T-helper 1 cell treated with Interleukin-12 subunit alpha and Interleukin-12 subunit beta and Interleukin-4 antibody, amounts not matched to agents 30 μg/mL and 1 μg/mL, for 36 hours (primary cell): ENCODE results near the gene KLHL42.

Source experiments
- H3K27ac Mint-ChIP-seq: one replicate; pipeline ENCODE4 v1.8.0; 2021; ENCODE audit warnings: mild to moderate bottlenecking, mixed read lengths
- H3K27me3 Mint-ChIP-seq: one replicate; pipeline ENCODE4 v1.8.0; 2021; ENCODE audit warnings: low read depth, mixed read lengths
- H3K36me3 Mint-ChIP-seq: one replicate; pipeline ENCODE4 v1.8.0; 2021; ENCODE audit warnings: low read depth, mixed read lengths
- H3K4me1 Mint-ChIP-seq: one replicate; pipeline ENCODE4 v1.8.0; 2021; ENCODE audit warnings: low read depth, mixed read lengths
- H3K4me3 Mint-ChIP-seq: one replicate; pipeline ENCODE4 v1.8.0; 2021; ENCODE audit warnings: mild to moderate bottlenecking, moderate library complexity, mixed read lengths
- H3K9me3 Mint-ChIP-seq: one replicate; pipeline ENCODE4 v1.8.0; 2021; ENCODE audit warnings: mixed read lengths

The KLHL42 gene

DNA sequence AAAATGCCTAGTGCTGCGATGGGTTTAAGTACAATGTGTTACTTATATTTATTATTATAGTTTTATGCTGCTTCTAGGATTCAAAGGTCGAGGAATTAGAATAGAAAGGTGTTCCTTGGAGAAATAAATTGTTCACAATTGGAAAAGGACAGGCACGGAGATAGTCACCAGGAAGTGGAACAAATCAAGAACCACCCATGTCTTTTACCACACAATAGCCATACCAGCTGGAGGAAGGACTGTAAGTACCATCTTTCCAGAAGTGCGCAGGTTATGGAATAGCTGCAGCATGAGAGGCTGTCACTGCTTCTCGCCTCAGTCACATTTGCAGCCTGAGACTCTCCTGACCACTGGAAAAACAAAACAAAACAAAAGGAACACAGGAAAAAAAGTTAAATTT, 40.5 kb downstream of the KLHL42 start:
- H3K4me1 Mint-ChIP-seq = peaks cover 37% of the 10 kb centered on the region
- H3K9me3 Mint-ChIP-seq = no peaks in the 10 kb centered on the region
- H3K36me3 Mint-ChIP-seq = no peaks in the 10 kb centered on the region
- H3K4me3 Mint-ChIP-seq = no peak overlapping the region
- no peak overlapping the region for H3K27ac Mint-ChIP-seq
- H3K27me3 Mint-ChIP-seq = peaks cover 42% of the 10 kb centered on the region

DNA sequence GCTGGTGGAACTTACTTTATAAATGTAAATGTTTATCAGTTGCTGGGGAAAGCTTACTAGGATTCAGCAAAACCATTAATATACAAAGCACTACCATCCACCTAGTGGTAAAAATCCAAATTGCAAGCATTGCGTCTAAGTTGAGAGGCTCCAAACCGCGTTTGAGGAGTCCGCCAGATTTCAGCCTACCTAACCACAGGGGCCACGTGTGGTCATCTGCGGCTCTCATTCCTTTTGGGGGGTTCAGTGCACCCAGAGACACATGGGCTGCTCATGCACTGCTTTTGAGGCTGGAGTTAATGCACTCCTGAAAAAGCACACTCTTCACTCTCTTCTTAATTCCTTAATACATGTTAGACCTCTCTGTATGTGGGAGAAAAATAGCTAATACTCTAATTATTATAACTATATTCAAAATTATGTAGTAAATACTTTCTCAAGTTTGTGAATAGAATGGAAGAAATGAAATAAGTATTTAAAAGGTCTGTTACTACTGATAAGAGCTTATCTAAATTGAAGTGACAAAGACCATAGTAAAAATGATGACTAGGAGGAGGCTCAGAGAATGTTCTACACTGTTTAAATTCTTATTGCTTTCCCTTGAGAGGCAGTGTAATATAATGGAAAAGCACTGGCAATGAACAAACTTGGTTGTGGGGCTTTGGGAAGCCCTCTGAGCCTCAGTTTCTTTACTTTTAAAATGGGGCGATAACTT, 41.4 kb downstream of the KLHL42 start:
- Mint-ChIP-seq H3K36me3 (no peaks in the 10 kb centered on the region), H3K27ac (no peak overlapping the region), H3K4me3 (no peak overlapping the region), H3K4me1 (peaks cover 37% of the 10 kb centered on the region), H3K27me3 (peaks cover 47% of the 10 kb centered on the region), H3K9me3 (no peaks in the 10 kb centered on the region)

DNA sequence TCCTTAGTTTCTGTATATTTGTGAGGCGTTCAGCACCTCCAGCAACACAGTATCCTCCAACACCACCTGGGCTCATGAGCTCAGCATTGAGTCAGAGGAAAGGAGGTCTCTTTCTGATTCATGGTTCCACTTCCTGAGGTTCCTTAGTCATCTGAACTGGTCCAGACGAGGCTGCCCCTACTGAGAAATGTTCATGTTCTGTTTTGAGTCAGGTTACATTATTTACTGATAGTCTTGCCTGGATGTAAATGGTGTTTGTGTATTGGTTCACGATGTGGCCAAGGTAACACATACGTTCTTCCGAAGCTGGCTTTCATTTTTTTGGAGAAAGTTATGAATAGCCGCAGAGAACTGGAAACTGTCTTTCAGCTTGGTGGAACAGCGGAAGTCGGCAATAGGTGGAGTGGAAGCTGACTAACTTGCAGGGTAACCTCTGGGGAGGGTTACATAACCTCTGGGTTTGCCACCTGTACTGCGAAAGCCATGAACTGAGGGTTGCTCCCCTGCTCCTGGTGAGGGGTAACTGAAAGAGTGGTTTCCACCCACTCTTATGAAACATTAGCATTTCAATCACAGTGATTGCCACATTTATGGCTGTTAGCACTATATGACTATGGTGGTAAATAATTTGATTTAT, 42.2 kb downstream of the KLHL42 start:
- peak overlapping the region; percentile 77 for H3K27ac Mint-ChIP-seq
- H3K27me3 Mint-ChIP-seq = peaks cover 47% of the 10 kb centered on the region
- H3K4me3 Mint-ChIP-seq = peak overlapping the region; percentile 81

DNA sequence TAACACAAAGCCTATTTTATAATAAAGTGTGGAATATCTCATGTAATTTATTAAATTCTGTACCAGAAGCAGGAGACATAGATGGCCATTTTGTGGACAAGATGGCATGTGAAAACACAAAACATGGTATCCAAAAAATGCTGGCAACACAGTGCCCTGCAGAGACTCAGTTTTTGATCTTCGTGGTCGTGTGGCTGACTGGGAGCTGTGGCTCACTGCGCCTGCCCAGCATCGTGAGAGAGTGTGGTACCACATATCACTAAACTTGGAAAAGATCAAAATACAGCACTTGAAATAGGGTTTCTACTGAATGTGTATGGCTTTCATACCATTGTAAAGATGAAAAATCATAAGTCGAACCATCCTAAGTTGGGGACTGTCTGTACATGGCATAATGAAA, 43.0 kb downstream of the KLHL42 start:
- Mint-ChIP-seq H3K4me3 (no peak overlapping the region), H3K9me3 (no peaks in the 10 kb centered on the region), H3K27ac (no peak overlapping the region), H3K4me1 (peaks cover 35% of the 10 kb centered on the region), H3K27me3 (peaks cover 46% of the 10 kb centered on the region), H3K36me3 (no peaks in the 10 kb centered on the region)

More for the DNA sequence above, 42.2 kb downstream of the KLHL42 start:
- Mint-ChIP-seq H3K4me1 (peaks cover 37% of the 10 kb centered on the region), H3K9me3 (no peaks in the 10 kb centered on the region), H3K36me3 (no peaks in the 10 kb centered on the region)

DNA sequence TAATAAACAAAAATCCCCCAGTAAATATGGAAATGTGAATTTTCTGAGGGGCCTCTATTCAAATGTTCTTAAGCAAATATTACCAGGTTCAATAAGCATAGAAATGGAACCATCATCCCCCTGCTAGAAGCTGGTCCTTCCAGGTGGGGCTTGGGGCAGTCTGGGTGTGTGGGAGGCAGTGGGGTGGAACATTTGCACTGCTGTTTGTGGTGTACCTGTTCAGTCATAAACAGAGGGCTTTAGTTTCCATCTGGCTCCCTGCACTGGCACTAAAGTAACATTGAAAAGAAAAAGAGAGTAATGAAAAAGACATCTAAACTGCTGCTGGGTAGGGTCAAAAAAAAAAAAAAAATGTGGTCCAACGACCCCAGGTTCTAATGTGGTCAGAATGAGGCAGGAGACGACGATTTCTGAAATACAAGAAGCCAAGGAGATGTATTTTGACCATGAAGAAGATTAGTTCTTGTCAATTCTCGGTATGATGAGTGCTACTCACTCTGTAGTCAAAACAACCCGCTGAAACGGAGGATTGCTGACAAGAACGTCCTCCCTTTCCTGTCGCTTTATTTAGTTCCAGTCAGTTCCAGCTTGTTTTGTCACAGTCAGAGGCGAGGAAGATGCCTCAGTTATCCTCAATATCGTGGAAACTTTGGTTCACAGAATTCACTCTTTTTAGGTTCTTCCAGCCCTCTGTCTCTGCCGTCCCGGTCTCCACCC, 44.3 kb downstream of the KLHL42 start:
- Mint-ChIP-seq H3K4me1 (peaks cover 30% of the 10 kb centered on the region), H3K36me3 (no peaks in the 10 kb centered on the region), H3K27me3 (peaks cover 40% of the 10 kb centered on the region), H3K9me3 (no peaks in the 10 kb centered on the region), H3K27ac (peak overlapping the region; percentile 23), H3K4me3 (peak overlapping the region; percentile 10)

DNA sequence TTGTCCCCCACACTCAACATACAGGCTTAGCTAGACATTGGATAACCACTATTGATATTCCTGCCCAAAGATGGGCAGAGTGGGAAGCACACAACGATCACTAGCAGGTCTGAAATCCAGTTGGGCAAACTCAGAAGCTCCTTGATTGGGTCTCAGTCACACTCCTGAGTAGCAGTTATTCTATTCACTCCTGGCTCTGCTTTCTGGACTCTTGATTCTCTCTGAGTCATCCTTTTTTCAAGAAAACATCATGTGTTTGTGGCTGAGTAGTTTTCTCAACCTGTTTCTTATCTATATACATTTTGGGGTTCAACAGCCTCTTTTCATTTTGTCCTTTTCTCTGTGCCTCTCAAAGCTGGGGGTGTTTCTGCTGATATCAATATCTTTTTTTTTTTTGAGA, 46.0 kb downstream of the KLHL42 start:
- Mint-ChIP-seq H3K4me1 (peaks cover 30% of the 10 kb centered on the region), H3K9me3 (no peaks in the 10 kb centered on the region), H3K27ac (no peak overlapping the region), H3K36me3 (no peaks in the 10 kb centered on the region), H3K27me3 (peaks cover 31% of the 10 kb centered on the region), H3K4me3 (no peak overlapping the region)

DNA sequence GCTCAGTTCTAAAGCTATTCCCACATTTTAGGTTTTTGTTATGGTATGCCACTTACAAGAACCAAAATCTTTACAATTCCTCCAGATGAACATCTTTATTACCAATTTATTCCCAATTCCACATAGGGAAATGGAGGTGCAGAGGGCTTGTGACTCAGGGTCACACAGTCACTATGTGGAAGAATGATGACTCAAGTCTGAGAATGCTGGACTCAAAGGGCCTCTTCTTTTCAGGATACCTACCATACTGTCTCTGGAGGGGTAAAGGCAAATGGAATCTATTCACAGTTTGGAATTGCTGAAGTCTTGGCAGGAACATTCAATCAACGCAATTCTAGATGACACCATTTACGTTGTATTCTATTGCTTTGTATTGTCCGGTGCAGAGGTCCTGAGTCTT, 48.2 kb downstream of the KLHL42 start:
- no peak overlapping the region for H3K4me3 Mint-ChIP-seq
- peaks cover 9% of the 10 kb centered on the region for H3K4me1 Mint-ChIP-seq
- H3K27ac Mint-ChIP-seq = no peak overlapping the region
- H3K9me3 Mint-ChIP-seq = no peaks in the 10 kb centered on the region
- H3K36me3 Mint-ChIP-seq = no peaks in the 10 kb centered on the region
- peaks cover 25% of the 10 kb centered on the region for H3K27me3 Mint-ChIP-seq

DNA sequence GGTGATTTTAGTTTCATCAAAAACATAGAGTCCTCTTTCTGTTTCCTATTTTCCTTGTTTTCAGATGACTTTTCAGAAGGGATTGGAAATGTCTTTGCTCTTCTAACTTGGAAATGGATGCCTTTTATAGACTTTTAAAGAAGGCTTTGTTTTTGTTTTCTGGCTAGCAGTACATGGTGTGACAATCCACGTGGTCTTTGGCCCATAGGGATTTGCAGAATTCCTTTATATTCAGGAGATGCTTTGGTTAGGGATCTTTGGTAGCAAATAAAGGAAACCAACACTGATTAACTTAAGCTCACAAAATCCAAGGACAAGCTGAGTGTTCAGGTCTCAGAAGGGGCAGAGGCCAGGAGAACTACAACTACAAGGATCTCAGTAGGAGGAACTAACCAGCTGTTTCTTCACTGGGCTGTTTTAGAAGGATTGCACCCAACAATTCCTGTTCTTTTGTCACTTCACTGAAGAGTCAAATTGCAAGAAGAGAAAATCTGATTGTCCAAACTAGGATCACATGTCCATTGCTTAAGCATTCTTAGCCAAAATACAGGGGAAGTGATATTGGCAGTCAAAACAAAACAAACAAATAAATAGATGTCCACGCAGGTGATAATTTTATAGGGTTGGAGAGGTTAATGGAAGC, 58.6 kb downstream of the KLHL42 start:
- no peaks in the 10 kb centered on the region for H3K27me3 Mint-ChIP-seq

DNA sequence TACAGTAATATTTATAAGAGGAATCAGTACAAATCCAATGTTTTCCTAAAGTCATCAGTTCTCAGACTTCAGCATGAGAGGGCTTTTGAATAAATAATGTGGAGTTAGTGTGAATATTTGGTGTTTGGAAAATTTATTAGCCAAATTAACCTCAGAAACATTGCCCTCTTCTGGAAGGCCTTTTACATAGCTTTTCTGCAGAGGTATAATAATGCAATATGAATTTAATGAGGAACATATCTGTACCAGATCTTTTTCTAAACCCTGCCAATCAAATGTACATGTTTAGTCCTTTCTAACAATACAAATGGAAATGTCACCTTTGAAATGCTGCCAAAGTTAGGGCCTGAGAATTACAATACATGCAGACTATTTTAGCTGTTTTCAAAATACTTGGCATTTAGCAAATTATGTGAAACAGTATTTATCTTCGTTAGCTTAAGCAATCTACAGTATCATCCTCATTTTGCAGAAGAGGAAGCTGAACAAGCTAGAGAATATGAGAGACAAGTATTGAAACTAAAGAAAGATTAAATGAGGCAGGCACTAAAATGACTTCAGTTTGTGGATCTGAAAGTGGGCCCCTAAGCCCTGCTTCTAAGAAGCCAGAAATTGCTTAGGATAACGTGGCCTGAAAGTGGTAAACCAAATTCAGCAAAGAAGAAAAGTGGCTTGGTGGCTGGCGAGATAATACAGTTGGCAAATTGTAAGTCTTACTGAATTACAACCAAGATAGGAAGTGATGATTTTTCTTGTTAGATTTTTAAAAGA, 60.4 kb downstream of the KLHL42 start:
- Mint-ChIP-seq H3K27ac (no peak overlapping the region), H3K36me3 (no peaks in the 10 kb centered on the region), H3K9me3 (no peaks in the 10 kb centered on the region), H3K4me3 (no peak overlapping the region), H3K4me1 (no peaks in the 10 kb centered on the region), H3K27me3 (no peaks in the 10 kb centered on the region)

More for the DNA sequence above, 58.6 kb downstream of the KLHL42 start:
- Mint-ChIP-seq H3K27ac (no peak overlapping the region), H3K4me1 (no peaks in the 10 kb centered on the region), H3K4me3 (no peak overlapping the region), H3K36me3 (no peaks in the 10 kb centered on the region), H3K9me3 (no peaks in the 10 kb centered on the region)

DNA sequence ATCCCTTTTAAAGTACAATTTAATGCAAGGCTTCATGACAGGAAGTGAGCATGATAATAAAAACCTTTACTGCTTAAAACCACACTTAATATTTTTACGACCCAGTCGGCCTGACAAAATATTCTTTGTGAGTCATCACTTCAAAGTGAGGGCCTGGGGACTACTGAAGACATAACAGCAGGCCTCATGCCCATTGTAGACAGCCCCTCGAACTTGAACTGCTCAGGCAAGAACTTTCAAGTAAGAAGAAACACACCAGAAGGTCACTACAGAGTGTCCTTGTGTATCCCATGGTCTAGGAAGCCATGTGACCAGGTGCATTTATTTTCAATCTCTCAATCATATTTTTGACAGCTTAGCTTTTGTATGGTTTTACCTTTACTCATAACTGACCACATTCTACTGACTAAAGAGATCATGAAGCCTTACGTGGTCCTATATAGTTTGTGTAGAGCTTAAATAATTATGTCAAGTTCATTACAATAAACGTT, 61.4 kb downstream of the KLHL42 start:
- H3K27me3 Mint-ChIP-seq = peaks cover 3% of the 10 kb centered on the region
- no peak overlapping the region for H3K27ac Mint-ChIP-seq
- H3K4me1 Mint-ChIP-seq = no peaks in the 10 kb centered on the region
- H3K4me3 Mint-ChIP-seq = no peak overlapping the region
- H3K36me3 Mint-ChIP-seq = no peaks in the 10 kb centered on the region
- H3K9me3 Mint-ChIP-seq = no peaks in the 10 kb centered on the region

DNA sequence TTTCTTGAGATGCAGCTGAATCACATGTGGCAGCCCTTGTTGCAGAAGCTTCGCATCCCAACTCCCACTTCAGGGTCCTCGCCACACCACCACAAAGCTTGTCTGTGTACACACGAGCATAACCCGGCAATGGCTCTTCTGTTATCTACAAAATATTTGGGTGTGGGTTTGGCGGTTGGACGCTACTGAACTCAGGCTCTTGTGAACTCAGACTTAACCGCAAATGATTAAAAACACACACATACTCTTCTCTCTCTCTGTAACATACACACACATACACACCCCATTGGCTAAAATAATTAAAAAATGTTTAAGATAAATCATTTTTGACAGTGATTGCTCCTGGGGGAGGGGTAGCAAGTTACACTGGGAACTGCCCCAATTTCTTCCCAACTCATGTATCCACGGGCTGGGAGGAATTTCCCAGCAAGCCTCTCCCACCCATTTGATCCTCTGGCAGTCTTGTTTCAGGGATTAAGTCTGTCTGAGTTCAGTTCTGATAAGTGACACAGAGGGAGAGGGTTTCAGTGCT, 63.7 kb downstream of the KLHL42 start:
- Mint-ChIP-seq H3K36me3 (no peaks in the 10 kb centered on the region), H3K4me1 (no peaks in the 10 kb centered on the region), H3K27ac (no peak overlapping the region), H3K4me3 (no peak overlapping the region), H3K9me3 (no peaks in the 10 kb centered on the region), H3K27me3 (peaks cover 12% of the 10 kb centered on the region)

DNA sequence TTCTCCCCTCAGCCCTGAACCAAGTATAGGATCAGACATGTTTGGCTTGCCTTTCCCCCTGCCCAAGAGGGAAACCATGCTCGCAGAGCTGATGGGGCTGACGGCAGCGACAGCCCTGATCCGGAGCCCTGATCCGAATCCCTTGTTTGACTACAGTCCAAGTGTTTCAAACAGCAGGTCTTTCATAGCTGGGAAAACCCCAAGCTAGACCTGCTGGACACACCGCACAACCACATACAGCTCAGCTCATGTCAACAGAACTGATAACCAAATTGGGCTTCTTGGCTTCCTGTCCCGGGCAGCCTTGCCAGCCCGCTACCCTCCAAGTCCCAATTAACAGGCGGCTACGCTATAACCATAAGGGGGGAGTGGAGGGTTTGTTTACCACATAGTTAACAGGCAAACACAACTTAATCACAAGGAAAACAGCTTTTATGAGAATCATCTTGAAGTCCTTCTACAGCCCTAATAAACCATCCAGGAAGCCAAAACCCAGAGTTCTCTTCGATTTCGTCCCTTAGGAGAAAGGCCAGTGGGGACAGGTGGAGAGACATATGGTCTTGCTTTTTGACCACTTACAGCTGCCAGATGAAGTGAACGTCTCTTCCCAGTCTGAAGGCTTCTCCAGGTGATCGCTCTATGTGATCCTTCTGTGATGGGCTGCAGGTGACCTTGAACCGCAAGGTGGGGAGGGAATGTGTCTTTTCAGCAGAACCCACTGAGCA, 64.5 kb downstream of the KLHL42 start:
- H3K27ac Mint-ChIP-seq = no peak overlapping the region

DNA sequence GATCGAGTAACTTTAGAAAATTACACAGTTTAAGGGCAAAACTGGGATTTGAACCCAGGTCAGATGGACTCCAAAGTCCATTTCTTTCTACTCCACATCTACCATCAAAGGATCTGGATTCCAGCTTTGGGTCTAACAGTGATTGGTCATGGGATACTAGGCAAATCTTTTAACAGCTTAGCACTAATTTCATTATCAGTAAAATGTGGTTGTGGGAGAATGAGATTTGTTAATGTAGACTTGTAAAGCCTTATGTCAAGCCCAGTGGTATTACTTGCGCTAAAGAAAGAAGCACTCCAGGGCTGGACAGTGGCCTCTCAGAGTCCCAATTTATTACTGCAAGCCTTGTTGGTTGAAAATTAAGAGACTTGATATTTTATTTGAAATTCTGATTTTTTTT, 65.2 kb downstream of the KLHL42 start:
- Mint-ChIP-seq H3K4me3 (no peak overlapping the region), H3K4me1 (no peaks in the 10 kb centered on the region), H3K36me3 (no peaks in the 10 kb centered on the region), H3K27me3 (peaks cover 19% of the 10 kb centered on the region), H3K27ac (no peak overlapping the region), H3K9me3 (peaks cover 4% of the 10 kb centered on the region)

More for the DNA sequence above, 64.5 kb downstream of the KLHL42 start:
- H3K36me3 Mint-ChIP-seq = no peaks in the 10 kb centered on the region
- H3K4me3 Mint-ChIP-seq = no peak overlapping the region
- H3K27me3 Mint-ChIP-seq = peaks cover 15% of the 10 kb centered on the region
- H3K4me1 Mint-ChIP-seq = no peaks in the 10 kb centered on the region
- H3K9me3 Mint-ChIP-seq = peaks cover 4% of the 10 kb centered on the region
